ENCODE measurements around the gene RELL2.

Gene RELL2

DNA sequence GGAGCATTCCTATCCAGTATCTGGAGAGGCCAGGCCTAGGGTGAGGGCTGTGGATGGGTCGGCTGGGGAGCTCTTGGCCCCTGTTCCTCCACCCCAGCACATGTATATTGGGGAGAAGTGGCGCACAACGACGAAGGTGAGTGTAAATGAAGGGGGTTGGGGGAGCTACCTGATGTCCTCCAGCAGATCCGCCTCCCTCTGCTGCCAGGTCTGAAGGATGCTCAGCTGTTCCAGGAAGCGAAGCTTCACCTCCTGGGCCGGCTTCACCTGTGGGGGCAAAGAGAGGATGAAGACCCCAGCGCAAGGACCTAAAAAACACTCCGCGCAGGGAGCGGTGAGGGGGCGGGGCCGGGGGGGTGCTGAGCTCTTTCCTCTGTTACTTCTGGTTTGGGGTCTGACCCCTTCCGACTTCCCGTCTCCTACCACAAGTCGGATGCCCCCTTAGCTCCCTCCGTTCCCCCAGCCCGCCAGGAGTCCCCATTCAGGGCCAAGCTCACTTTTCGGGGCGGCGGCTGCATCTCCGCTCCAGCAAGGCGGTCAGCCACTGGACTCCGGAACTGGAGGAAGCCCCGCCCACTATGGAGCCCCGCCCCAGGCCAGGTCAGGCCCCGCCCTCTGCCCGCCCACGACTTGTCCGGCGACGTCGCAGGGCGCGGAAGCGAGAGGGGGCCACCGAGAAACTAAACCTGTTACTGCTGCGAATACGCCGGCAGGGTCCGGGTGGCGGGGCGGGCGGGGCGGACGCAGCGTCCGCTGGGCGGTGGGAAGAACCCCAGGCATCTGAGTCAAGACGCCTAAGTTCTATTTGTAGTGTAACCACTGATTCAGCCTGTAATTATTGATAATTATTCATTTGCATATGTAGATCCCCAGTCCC, 14.3 kb downstream of the RELL2 start, which contains the start of gene FCHSD1:
FCHSD1 (minus strand) TSS at position 568 of the 877 bp plus-strand sequence; CDS start at position 518, 50 bp downstream.
- peak; percentile 87 for DNase-seq

DNA sequence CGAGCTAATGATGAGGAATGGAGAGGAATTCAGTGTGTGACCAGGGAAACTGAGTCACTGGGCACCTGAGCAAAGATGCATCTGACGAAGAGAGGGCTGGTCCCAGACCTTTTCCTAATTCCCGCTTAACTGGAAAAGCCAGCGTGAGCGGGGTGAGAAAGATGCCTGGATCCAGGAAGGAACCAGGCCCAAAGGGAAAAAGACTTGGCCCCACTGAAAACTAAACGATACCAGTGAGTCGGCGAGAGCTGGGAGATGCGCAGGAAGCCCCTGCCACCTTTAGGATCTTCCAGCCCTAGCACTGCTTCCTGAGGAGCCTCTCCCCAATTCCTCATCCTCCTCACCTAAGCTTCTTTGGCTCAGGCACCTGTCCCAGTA, 14.9 kb downstream of the RELL2 start:
- no peak for DNase-seq

DNA sequence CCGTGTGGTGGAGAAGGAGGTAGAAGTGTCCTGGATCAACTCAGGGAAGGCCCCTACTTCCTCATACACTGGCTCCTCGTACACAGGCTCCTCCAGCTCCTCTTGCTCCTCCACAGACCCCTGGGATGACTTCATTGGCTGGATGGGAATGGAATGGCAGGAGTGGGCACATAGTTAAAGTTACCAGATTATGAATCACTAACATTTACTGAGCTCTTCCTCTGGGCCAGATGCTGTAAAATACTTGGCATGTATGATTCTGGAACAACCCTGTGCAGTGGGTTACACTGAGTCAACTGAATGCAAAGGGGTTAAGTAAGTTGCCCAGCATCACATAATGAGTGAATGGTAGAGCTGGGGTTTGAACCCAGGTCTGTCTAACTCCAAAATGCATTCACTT, 17.5 kb downstream of the RELL2 start:
- no peak for DNase-seq

DNA sequence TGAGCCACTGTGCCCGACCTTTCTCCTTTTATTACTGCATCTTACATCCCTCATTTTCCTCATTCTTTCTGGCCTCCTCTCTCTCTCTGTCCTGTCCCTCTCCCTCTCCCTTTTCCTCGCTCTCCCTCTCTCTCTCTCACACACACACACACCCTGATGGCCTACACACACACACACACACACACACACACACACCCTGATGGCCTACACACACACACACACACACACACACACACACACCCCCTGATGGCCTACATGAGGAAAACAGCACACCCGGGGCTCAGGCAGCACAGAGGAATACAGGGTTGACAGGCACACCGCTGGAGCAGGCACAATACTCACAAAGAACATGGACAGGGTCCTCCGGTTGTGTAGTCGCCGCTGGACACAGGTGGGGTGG, 18.2 kb downstream of the RELL2 start:
- DNase-seq = no peak

DNA sequence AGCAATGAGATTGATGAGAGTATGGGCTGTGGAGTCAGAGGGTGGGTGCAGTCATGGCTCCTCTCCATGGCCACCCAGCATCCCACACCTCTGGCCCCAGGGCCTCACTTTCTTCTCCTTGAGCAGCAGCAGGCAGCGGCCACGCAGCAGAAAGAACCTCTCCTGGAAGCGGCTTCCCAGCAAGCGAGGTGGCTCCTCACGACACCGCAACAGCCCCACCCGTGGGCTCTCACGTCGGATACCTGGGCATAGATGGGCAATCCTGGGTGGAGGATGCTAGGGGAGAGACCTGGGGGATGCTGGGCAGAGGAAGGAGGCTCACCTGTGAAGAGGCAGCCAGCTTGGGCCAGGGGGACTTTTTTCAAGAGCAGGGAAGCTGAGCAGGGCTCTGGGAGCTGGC, 19.6 kb downstream of the RELL2 start:
- no peak for DNase-seq

DNA sequence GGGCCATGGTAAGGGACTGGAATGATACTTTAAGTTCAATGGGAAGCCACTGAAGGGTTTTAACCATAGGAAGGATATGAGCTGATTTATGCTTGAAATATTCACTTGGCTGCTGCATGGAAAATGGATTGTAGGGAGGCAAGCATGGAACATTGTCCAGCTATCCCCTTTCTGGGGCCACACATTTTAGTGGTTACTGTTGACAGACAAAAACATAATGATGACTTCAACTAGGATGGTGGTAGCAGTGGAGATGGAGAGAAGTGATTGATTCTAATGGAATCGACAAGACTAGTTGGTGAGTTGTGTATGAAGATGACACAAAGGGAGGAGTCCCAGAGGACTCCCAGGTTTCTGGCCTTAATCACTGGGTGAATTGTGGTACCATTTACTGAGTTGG, 20.6 kb downstream of the RELL2 start:
- DNase-seq = no peak

DNA sequence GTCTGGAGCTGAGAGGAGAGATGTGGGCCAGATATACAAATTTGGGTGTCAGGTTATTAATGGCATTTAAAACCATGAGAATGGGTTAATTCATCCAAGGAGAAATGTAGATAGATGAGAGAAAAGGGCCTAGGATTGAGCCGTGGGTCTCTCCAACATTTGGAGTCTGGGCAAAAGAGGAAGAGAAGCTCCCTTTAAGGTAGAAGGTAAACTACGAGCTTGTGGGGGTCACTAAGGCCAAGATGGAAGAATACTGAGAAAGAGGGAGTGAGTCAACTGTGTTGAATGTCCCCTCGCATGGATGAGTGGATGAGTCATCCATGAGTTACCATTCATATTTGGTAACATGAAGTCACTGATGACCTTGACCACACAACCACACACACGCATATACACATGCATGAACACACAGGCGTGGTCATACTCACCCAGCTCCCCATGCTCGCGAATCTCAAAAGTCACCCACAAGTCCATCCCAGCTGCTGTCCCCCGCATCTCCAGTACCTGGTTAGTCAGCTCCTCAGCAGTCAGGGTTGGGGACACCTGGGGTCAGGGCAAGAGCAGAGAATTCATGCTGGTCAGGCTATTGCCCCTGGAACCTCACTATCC, 21.2 kb downstream of the RELL2 start:
- no peak for DNase-seq

DNA sequence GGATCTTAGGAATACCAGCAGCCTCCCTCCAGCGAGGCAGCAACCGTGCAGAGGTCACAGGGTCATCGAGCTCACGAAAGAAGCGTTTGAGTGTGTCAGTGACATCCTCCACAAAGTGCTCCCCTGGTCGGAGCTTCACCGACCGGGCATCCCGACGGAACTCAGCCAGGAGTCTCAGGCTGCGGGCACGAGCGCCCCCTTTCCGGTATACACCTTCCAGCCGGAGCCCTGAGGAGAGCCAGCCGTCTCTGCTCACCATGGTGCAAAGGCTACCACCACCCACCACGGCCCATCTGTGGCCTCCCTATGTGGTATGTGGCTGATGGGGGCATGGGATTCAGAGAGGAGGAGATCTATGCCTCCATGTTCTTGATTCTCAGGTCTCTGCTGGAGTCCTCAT, 25.2 kb downstream of the RELL2 start:
- DNase-seq = no peak

DNA sequence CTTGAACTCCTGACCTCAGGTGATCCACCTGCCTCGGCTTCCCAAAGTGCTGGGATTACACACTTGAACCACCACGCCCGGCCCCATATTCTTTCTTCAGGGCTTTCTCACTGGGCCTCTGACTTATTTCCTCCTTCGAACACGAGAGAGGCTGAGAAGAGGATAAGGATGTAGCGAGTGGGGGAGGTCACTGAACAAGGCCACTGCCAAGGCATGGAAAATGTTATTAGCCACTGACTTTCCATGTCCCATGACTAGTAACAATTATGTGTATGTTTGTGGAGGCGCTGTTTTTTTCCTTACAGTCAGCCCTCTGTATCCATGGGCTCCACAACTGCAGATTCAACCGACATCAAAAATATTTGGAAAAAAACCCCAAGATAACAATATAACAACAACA, 26.7 kb downstream of the RELL2 start:
- DNase-seq = no peak

DNA sequence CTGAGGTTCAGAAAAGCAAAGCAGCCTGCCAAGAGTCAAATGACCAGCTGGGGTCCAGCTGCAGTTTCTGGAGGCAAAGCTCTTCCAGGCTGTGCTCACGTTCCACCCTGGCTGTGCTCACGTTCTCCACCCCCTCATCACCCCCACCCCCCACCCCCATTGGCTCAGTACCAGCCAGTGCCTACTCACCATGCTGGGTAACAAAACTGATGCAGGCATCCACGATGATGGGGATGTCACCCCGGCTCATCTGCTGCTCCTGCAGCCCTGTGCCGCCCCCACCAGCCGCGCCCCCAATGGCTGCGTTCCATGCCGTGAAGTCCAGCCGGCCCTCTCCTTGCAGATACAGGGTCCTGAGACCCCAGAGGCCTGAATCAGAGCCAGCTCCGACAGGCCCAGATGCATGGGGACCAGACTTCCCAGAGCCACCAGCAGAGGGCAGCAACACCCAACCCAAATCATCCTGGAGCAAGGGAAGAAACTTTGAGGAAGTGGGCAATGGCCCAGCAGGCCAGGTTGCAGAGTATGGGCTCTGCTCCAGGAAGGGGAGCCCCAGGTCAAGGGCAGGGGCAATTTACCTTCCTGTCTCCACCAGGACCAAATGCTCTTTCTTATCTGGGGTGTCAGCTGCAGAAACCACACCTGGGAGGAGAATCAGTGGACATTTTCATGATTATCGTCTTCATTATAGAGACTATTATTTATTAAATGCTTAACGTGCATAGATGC, 28.1 kb downstream of the RELL2 start:
- DNase-seq = peak; percentile 79

DNA sequence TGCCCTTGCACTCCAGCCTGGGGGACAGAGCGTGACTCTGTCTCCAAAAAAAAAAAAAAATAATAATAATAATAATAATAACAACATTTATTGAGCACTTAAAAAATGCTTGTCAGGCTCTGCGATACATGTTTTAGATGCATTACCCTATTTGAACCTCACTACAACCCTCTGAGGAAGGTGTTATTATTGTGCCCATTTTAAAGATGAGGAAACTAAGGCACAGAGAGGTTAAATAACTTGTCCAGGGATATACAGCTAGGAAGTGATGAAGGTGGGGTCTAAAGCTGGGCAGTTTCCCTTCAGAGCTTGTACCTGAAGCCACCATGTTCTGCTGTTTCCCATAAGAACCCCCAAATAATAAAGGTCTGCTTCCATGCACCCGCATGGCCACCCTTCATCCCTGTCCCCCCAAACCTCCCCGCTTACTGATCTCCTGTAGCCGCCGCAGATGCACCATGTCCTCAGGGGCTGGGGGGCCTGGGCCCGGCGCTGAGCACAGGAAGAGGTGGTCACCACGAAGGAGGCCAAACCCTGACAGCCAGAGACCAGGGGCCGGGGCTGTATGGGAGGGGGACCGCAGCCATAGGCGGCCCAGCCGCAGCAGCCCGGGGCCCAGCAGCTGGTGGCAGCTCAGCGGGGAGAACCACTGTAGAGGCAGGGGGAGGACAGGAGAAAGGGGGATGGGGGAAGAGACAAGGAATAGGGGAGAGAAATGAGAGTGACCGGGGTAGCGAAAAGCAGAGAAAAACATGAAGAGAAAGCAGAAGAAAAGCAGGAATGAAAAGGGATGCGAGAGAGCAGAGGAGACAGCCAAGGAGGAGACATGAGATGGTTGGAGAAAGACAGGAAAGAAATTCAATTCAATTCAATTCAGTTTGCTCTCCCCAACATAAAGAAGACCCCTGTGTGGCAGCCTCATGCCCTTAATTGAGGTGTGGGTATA, 29.5 kb downstream of the RELL2 start:
- no peak for DNase-seq

DNA sequence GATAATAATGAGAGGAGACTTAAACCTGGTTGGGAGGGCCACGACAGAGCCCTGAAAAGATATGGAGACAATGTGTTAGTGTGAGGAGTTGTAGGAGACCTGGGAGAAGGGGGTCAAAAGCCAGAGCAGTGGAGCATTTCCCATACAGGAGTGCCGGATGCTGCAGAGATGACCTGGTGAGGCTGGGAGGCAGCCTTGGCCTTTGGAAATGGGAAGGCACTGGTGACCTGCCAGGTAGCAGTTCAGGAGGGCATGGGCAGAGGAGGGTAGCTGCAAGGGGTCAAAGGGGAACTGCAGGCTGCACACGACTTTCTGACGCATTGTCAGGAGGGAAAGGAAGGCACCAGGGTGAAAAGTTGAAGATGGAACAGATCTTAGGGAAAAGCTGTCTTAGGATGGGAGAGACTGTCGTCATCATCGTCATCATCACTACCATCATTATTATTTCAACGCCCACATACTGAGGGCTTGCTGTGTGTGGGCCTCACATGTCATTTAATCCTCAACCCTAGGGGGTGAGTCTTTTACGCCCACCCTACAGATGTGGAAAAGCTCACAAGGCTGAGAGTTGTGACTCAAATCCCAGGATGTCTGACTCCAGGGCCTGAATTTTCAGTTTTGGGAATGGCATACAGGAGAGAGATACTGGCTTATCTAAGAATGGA, 31.9 kb downstream of the RELL2 start:
- DNase-seq = no peak

DNA sequence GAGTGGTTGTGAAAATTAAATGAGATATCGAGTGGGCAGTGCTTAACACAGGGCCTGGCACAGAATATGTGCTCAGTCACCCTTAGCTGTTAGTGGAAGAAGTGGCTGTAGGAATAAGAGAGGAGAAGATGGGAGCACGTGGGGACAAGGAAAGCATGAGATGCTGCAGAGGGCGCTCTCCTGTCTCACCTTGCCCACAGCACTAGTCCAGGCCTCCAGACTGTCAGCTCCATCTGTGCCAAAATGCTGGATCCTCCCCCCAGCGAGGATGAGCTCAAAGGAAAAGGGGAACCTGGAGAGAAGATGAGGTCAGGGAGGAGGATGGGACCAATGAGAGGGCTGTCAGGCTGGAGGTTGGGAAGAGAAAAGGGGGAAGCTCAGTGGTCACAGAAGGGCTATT, 32.7 kb downstream of the RELL2 start:
- no peak for DNase-seq

DNA sequence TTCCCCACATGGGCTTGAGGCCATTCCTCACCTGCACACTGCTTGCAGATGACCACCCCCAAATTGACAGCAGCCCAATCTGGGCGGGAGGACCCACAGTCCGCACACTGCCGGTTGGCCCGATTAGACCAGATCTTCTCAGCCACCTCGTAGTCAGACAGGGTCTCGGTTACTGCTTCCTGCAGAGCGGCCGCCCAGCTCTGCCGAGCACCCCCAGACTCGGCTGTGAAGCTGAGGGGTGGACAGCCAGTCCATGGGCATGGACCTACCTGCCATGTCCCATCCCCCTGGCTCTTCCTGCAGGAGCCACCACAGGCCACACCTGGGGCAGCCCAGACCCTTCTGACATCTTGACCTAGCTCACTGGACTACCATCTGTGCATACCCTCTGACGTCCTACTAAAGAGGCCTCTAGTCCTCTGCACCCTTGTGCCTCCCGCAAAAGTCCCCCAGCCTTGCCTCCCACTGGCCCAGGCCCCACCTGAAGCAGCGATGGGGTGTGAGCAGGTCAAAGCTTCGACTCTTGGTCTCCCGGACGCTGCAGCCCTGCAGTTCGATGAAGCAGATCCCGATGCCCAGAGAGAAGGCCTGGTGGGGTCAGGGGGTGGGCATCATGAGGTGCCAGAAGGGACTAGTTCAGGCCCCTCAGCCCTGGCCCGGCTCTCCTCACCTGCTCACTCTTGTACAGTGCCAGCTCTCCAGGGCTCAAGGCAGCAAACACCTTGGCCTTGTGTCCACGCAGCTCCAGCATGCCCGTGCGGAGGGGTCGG, 35.5 kb downstream of the RELL2 start:
- DNase-seq = no peak

DNA sequence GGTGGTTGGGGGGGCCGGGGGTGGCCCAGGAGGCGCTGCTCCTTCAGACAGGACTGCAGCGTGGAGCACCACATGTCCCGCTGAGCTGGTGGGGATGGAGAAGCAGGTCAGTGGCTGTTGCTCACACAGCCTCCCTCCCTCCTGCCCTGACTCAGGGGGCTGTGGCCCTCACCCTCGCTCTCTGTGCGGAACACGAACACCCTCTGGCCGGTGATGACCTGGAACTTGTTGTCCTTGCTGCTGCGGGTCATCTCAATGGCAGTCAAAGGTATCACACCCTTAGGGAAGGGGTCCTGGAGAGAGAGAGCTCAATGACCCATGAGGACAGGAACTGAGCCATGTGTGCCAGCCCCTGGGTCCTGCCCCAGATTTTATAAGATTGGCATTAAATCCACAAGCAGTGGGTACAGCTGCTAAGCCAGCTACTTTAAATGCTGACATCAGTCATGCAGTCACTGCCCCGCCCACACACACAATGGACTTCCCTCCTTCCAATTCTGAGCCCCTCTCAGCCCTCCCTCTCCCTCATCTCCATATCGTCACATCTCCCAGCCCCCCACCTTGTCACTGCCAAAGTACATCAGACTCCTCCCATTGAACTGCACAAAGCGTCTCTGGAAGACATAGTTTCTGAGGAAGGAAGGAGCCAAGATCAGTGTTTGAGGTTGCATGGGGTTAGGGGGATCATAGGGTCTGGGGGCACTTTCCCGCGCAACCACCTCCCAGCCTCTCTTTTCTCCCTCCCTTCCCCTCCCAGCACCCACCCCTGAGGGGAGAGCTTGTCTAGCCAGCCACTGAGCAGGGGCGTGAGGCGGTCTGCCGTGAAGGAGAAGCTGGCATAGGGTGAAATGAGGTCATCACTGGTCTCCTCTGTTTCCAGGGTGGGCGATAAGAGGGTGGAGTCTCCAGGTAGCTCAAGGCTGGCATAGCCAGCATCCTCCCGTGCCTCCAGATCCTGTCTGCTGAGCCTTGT, 36.3 kb downstream of the RELL2 start:
- no peak for DNase-seq

DNA sequence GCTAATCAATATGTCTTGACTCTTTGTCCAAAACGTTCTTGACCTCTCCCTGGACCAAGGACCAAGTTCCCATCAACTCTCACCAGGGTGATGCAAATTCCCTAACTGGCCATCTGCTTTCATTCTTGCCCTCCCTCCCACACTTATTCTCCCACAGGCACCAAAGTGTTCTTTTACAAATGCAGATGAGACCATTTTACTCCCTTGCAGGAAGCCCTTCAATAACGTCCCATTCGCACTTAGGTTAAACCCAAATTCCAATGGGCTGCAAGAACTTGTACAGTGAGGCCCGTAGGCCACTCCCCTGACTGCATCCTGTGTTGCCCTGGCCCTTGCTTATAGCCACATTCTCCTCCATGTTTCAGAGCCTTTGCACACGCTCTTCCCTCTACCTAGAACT, 38.0 kb downstream of the RELL2 start:
- DNase-seq = no peak

DNA sequence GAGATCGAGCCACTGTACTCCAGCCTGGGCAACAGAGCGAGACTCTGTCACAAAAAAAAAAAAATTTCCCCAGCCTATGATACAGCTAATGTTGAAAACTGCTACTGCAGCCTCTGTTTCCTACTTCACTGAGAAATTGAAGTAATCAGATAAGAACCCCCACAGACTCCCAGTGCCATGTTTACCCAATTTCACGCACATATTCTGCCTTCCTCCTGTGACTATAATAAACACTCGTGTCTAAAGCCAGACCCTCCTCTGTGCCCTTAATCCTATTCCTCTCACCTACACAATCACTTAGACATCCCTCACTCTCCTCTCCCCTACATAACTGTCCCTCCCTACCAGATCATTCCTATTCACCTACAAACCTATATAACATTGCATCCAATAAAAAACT, 38.9 kb downstream of the RELL2 start:
- DNase-seq = no peak

DNA sequence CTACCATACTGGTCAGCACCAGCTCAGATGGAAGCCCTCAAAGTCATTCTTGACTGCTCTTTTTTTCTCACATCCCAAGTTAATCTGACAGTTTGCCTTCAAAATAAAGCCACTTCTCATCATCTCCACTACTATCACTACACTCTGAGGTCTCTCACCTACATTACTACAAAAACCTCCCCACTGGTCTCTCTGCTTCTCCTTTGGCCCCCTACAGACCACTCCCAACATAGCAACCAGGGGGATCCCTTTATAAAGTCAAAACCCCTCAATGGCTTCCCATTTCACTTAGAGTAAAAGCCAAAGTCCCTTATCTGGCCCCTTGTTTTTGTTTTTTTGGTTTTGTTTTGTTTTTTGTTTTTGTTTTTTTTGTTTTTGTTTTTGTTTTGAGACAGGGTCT, 40.6 kb downstream of the RELL2 start:
- DNase-seq = no peak

DNA sequence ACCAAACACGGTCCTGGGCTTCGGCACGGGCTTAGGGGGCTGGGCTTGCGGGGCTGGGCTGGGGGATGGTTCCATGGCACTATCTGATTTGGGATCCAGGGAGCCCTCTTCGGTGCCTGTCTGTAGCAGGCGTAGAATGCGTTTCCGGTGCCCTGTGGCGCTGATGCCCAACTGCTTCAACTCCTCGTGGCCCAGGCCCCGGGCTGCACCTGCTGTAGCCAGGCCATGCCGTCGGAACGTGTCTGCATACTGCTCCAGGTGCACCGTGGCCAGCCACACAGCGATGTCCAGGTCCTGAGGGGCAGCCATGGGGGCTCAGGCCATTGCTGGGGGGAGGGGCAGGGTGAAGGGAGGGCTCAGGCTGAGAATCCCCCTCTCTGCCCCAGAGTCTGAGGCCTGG, 43.4 kb downstream of the RELL2 start:
- DNase-seq = no peak

DNA sequence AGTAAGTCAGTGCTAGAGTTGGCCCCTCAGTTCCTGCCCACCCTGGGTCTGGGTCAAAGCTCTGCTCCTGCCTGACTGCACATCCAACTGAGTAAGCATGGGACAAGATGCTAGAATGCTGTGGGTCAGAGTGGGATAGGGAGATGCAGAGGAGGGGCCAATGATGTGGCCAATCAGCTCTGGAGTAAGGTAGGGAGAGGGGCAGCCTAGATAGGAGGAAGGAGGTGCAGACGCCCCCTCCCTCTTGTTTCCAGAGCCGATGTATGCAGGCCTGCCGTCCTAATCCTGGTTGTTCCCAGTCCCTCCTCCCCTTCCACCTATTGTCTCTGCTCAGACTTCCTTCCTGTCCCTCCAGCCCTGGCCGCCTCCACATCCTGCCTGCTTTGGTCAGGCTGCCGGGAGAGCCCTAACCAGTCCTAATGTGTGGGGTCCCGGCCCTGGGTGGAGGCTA, 44.0 kb downstream of the RELL2 start:
- DNase-seq = no peak
